GM23338 (cell line): ENCODE measurements around the gene BLACAT1. TPM values are rescaled to one million over a fixed set of nuclear protein-coding genes. Genes with fewer than 3 reads are reported as not detected.
A peak's percentile ranks its signal among the peaks of the same experiment; 100 is the strongest.

Source experiments
- ATAC-seq: fragments of 200-7000 bp; cut with Tn5 transposase; 3 replicates; pipeline ENCODE4 v1.9.1; 2020
- DNase-seq: peaks from one replicate; pipeline ENCODE4 v3.0.0-alpha.2; 2015; ENCODE audit warnings: low spot score
- H2AFZ ChIP-seq: fragments of 200-600 bp; sonication (generic); 2 replicates; pipeline ENCODE4 v1.8.0; 2016; ENCODE audit warnings: antibody characterized with exemption, mild to moderate bottlenecking, moderate library complexity
- H3F3A ChIP-seq: fragments of 200-600 bp; sonication (generic); replicated peaks from 2 replicates; pipeline ENCODE4 v1.8.0; 2017; ENCODE audit warnings: antibody characterized with exemption, mixed run types, low read depth
- H3K27ac ChIP-seq: fragments of 200-600 bp; sonication (generic); 2 replicates; pipeline ENCODE4 v1.6.1; 2016; ENCODE audit warnings: low read depth
- H3K27me3 ChIP-seq: fragments of 200-600 bp; sonication (generic); 2 replicates; pipeline ENCODE4 v1.8.0; 2016; ENCODE audit warnings: mild to moderate bottlenecking, mixed run types, moderate library complexity; ENCODE audit not compliant: insufficient read depth
- H3K36me3 ChIP-seq: fragments of 200-600 bp; sonication (generic); 2 replicates; pipeline ENCODE4 v1.8.0; 2016; ENCODE audit warnings: mild to moderate bottlenecking; ENCODE audit not compliant: insufficient read depth
- H3K4me1 ChIP-seq: fragments of 200-600 bp; sonication (generic); 2 replicates; pipeline ENCODE4 v1.8.0; 2016; ENCODE audit warnings: mild to moderate bottlenecking, moderate library complexity; ENCODE audit not compliant: insufficient read depth
- H3K4me2 ChIP-seq: fragments of 200-600 bp; sonication (generic); 2 replicates; pipeline ENCODE4 v1.7.1; 2017; ENCODE audit warnings: mixed run types
- H3K4me3 ChIP-seq: fragments of 200-600 bp; sonication (generic); 2 replicates; pipeline ENCODE4 v1.6.1; 2016; ENCODE audit warnings: mixed run types
- H3K79me2 ChIP-seq: fragments of 200-600 bp; sonication (generic); replicated peaks from 2 replicates; pipeline ENCODE4 v1.8.0; 2017; ENCODE audit warnings: mild to moderate bottlenecking; ENCODE audit not compliant: insufficient read depth
- H3K9me2 ChIP-seq: fragments of 200-600 bp; sonication (generic); 2 replicates; pipeline ENCODE4 v1.8.0; 2017; ENCODE audit not compliant: insufficient read depth
- H4K20me1 ChIP-seq: fragments of 200-600 bp; sonication (generic); replicated peaks from 2 replicates; pipeline ENCODE4 v1.8.0; 2017; ENCODE audit warnings: mild to moderate bottlenecking; ENCODE audit not compliant: insufficient read depth
- H3K27ac Mint-ChIP-seq: 2 replicates; pipeline ENCODE4 v1.8.0; 2020; ENCODE audit warnings: inconsistent platforms, mild to moderate bottlenecking, moderate library complexity, mixed read lengths
- H3K27me3 Mint-ChIP-seq: 3 replicates; pipeline ENCODE4 v1.8.0; 2022; ENCODE audit warnings: low read depth, mild to moderate bottlenecking, moderate library complexity, mixed read lengths, inconsistent platforms; ENCODE audit not compliant: insufficient read depth, poor library complexity
- H3K36me3 Mint-ChIP-seq: 3 replicates; pipeline ENCODE4 v1.8.0; 2021; ENCODE audit warnings: low read depth, mild to moderate bottlenecking, inconsistent platforms, moderate library complexity, mixed read lengths
- H3K4me1 Mint-ChIP-seq: 3 replicates; pipeline ENCODE4 v1.8.0; 2020; ENCODE audit warnings: mild to moderate bottlenecking, inconsistent platforms, mixed read lengths
- H3K4me3 Mint-ChIP-seq: 3 replicates; pipeline ENCODE4 v1.8.0; 2021; ENCODE audit warnings: moderate library complexity, mild to moderate bottlenecking, inconsistent platforms, mixed read lengths
- H3K9me3 Mint-ChIP-seq: 3 replicates; pipeline ENCODE4 v1.8.0; 2020; ENCODE audit warnings: moderate library complexity, mild to moderate bottlenecking, inconsistent platforms, mixed read lengths
- CREB1 ChIP-seq: fragments of 250-450 bp; sonication (Bioruptor Pico); IDR thresholded peaks from 2 replicates; pipeline ENCODE4 v1.5.0; 2020; ENCODE audit warnings: low read depth, mild to moderate bottlenecking, moderate library complexity
- CTCF ChIP-seq, 2 experiments: fragments of 200-600 bp in 1 of 2; sonication (generic) in 1 of 2; conservative IDR thresholded peaks; 2 replicates each; pipeline versions ENCODE4 v1.5.1 to v1.6.1; 2016 to 2017; ENCODE audit warnings: antibody characterized with exemption in 2 of 2, low read depth in 2 of 2, mild to moderate bottlenecking in 2 of 2, moderate library complexity in 1 of 2
- EZH2phosphoT487 ChIP-seq: fragments of 200-600 bp; sonication (generic); IDR thresholded peaks from one replicate; pipeline ENCODE4 v1.8.1; 2018; ENCODE audit warnings: antibody characterized with exemption; ENCODE audit not compliant: unreplicated experiment
- JUNB ChIP-seq: IDR thresholded peaks from one replicate; pipeline ENCODE4 v1.6.1; 2016; ENCODE audit warnings: antibody characterized with exemption; ENCODE audit not compliant: unreplicated experiment
- NANOG ChIP-seq: IDR thresholded peaks from 2 replicates; pipeline ENCODE4 v1.6.1; 2016; ENCODE audit warnings: antibody characterized with exemption, borderline replicate concordance
- POLR2AphosphoS5 ChIP-seq: IDR thresholded peaks from 2 replicates; pipeline ENCODE4 v1.6.1; 2016; ENCODE audit warnings: antibody characterized with exemption, low read depth
- STAT1 ChIP-seq: IDR thresholded peaks from one replicate; pipeline ENCODE4 v1.6.1; 2016; ENCODE audit warnings: antibody characterized with exemption; ENCODE audit not compliant: unreplicated experiment
- ZNF114 ChIP-seq: fragments of 250-450 bp; sonication (Bioruptor Pico); IDR thresholded peaks from 2 replicates; pipeline ENCODE4 v1.5.0; 2020; ENCODE audit warnings: mild to moderate bottlenecking, moderate library complexity
- ZNF331 ChIP-seq: fragments of 250-450 bp; sonication (Bioruptor Pico); IDR thresholded peaks from 2 replicates; pipeline ENCODE4 v1.5.0; 2020; ENCODE audit warnings: low read depth, mild to moderate bottlenecking, moderate library complexity
- polyA plus RNA-seq: library from polyadenylated mRNA; unstranded; fragments of >200 nt; fragmentation: Nextera tagmentation; extraction: Ambion mirVana; gene quantifications from 2 replicates; pipeline ENCODE4 v1.2.1, GENCODE V29; 2016
- total RNA-seq: library from RNA; depleted of rRNA; stranded (reverse); fragments of >200 nt; shearing (Covaris generic); gene quantifications from 2 replicates; pipeline ENCODE4 v1.2.3, GENCODE V29; 2014
- TF ChIP-seq, protein P1 (sequence below): fragments of 250-450 bp; sonication (Bioruptor Pico); IDR thresholded peaks from 2 replicates; pipeline ENCODE4 v1.5.0; 2020; ENCODE audit warnings: mild to moderate bottlenecking, moderate library complexity

The BLACAT1 gene
- total and polyA plus RNA-seq, 2 experiments from 2014 or later: 1.6 to 6.2 TPM

DNA sequence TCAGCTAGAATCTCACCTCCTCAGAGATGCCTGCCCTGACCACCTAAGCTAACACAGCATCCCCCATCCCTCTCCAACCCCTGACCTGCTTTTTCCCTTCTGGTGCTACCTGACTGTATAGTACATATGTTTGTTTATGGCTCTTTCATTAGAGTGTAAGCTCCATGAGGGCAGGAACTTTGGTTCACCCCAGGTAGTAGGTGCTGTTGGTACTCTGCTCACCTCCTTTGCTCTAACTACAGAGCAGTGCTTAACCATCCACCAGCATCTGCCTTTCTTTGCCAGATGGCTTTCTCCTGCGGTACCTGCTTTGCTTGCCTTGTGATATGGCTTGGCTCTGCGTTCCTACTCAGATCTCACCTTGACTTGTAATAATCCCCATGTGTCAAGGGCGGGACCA lies 18.7 kb upstream of the BLACAT1 start:
- no peaks in the 10 kb centered on the region for H3K27me3 ChIP-seq
- no peaks in the 10 kb centered on the region for H4K20me1 ChIP-seq
- H3K79me2 ChIP-seq: no peaks in the 10 kb centered on the region
- Mint-ChIP-seq H3K4me3 (no peak overlapping the region), H3K36me3 (peaks cover 6% of the 10 kb centered on the region; the same call in 2 of the 3 replicates), H3K27ac (no peak overlapping the region), H3K4me1 (peaks cover 35% of the 10 kb centered on the region), H3K27me3 (peaks cover 14% of the 10 kb centered on the region), H3K9me3 (peaks cover 14% of the 10 kb centered on the region)
- ATAC-seq (no peak), DNase-seq (no peak)
- H2AFZ ChIP-seq: no peak overlapping the region
- no peak overlapping the region for H3K4me3 ChIP-seq
- no peak overlapping the region for H3K4me2 ChIP-seq
- no peaks in the 10 kb centered on the region for H3K36me3 ChIP-seq
- no peak overlapping the region for H3K27ac ChIP-seq
- H3K4me1 ChIP-seq: peaks cover 18% of the 10 kb centered on the region
- H3K9me2 ChIP-seq: no peaks in the 10 kb centered on the region
- H3F3A ChIP-seq: peaks cover 7% of the 10 kb centered on the region; the same call in 1 of the 2 replicates
- TF ChIP-seq CREB1 (CRISPR knock-in tag) (no peak), EZH2phosphoT487 (no peak), STAT1 (no peak), ZNF331 (no peak)

GRCh38 chr1:205473966-205474365 lies 18.1 kb upstream of the BLACAT1 start:
- H3K79me2 ChIP-seq: no peaks in the 10 kb centered on the region
- no peak overlapping the region for H3K4me2 ChIP-seq
- no peak overlapping the region for H3K4me3 ChIP-seq
- no peak for TF ChIP-seq NANOG
- no peaks in the 10 kb centered on the region for H3K36me3 ChIP-seq
- H3K27ac ChIP-seq: no peak overlapping the region
- H3F3A ChIP-seq: peaks cover 7% of the 10 kb centered on the region; the same call in 1 of the 2 replicates
- H3K27me3 ChIP-seq: no peaks in the 10 kb centered on the region
- H4K20me1 ChIP-seq: no peaks in the 10 kb centered on the region
- DNase-seq: no peak
- Mint-ChIP-seq H3K9me3 (peaks cover 14% of the 10 kb centered on the region), H3K4me1 (peaks cover 34% of the 10 kb centered on the region), H3K27ac (no peak overlapping the region), H3K4me3 (no peak overlapping the region), H3K36me3 (peaks cover 6% of the 10 kb centered on the region; the same call in 2 of the 3 replicates), H3K27me3 (peaks cover 14% of the 10 kb centered on the region)
- no peak for ATAC-seq
- no peak overlapping the region for H2AFZ ChIP-seq
- H3K4me1 ChIP-seq: peaks cover 20% of the 10 kb centered on the region
- no peaks in the 10 kb centered on the region for H3K9me2 ChIP-seq

GRCh38 chr1:205473475-205473874 lies 17.6 kb upstream of the BLACAT1 start:
- peaks cover 14% of the 10 kb centered on the region for H3K27me3 Mint-ChIP-seq
- H3K4me3 ChIP-seq: no peak overlapping the region
- no peak overlapping the region for H3K4me3 Mint-ChIP-seq
- no peak overlapping the region for H3K27ac ChIP-seq
- no peak for ATAC-seq
- DNase-seq: no peak
- H3K79me2 ChIP-seq: no peaks in the 10 kb centered on the region
- H3K4me2 ChIP-seq: peak overlapping the region; percentile 38; the same call in 1 of the 2 replicates
- H3K9me3 Mint-ChIP-seq: peaks cover 14% of the 10 kb centered on the region
- peaks cover 6% of the 10 kb centered on the region; the same call in 2 of the 3 replicates for H3K36me3 Mint-ChIP-seq
- H2AFZ ChIP-seq: peak overlapping the region; percentile 28; the same call in 1 of the 2 replicates
- peaks cover 7% of the 10 kb centered on the region; the same call in 1 of the 2 replicates for H3F3A ChIP-seq
- no peaks in the 10 kb centered on the region for H3K36me3 ChIP-seq
- no peaks in the 10 kb centered on the region for H3K27me3 ChIP-seq
- H3K4me1 Mint-ChIP-seq: peaks cover 34% of the 10 kb centered on the region
- H3K4me1 ChIP-seq: peaks cover 20% of the 10 kb centered on the region
- no peaks in the 10 kb centered on the region for H4K20me1 ChIP-seq
- H3K9me2 ChIP-seq: no peaks in the 10 kb centered on the region
- H3K27ac Mint-ChIP-seq: no peak overlapping the region
- no peak for TF ChIP-seq STAT1
- no peak for TF ChIP-seq CREB1 (CRISPR knock-in tag)
- no peak for TF ChIP-seq ZNF114
- TF ChIP-seq NANOG: no peak
- no peak for TF ChIP-seq CTCF (conservative IDR thresholded peaks at IDR 0.05; ENCODE audit: low read depth in 2 of 2)
- TF ChIP-seq, protein P1, sequence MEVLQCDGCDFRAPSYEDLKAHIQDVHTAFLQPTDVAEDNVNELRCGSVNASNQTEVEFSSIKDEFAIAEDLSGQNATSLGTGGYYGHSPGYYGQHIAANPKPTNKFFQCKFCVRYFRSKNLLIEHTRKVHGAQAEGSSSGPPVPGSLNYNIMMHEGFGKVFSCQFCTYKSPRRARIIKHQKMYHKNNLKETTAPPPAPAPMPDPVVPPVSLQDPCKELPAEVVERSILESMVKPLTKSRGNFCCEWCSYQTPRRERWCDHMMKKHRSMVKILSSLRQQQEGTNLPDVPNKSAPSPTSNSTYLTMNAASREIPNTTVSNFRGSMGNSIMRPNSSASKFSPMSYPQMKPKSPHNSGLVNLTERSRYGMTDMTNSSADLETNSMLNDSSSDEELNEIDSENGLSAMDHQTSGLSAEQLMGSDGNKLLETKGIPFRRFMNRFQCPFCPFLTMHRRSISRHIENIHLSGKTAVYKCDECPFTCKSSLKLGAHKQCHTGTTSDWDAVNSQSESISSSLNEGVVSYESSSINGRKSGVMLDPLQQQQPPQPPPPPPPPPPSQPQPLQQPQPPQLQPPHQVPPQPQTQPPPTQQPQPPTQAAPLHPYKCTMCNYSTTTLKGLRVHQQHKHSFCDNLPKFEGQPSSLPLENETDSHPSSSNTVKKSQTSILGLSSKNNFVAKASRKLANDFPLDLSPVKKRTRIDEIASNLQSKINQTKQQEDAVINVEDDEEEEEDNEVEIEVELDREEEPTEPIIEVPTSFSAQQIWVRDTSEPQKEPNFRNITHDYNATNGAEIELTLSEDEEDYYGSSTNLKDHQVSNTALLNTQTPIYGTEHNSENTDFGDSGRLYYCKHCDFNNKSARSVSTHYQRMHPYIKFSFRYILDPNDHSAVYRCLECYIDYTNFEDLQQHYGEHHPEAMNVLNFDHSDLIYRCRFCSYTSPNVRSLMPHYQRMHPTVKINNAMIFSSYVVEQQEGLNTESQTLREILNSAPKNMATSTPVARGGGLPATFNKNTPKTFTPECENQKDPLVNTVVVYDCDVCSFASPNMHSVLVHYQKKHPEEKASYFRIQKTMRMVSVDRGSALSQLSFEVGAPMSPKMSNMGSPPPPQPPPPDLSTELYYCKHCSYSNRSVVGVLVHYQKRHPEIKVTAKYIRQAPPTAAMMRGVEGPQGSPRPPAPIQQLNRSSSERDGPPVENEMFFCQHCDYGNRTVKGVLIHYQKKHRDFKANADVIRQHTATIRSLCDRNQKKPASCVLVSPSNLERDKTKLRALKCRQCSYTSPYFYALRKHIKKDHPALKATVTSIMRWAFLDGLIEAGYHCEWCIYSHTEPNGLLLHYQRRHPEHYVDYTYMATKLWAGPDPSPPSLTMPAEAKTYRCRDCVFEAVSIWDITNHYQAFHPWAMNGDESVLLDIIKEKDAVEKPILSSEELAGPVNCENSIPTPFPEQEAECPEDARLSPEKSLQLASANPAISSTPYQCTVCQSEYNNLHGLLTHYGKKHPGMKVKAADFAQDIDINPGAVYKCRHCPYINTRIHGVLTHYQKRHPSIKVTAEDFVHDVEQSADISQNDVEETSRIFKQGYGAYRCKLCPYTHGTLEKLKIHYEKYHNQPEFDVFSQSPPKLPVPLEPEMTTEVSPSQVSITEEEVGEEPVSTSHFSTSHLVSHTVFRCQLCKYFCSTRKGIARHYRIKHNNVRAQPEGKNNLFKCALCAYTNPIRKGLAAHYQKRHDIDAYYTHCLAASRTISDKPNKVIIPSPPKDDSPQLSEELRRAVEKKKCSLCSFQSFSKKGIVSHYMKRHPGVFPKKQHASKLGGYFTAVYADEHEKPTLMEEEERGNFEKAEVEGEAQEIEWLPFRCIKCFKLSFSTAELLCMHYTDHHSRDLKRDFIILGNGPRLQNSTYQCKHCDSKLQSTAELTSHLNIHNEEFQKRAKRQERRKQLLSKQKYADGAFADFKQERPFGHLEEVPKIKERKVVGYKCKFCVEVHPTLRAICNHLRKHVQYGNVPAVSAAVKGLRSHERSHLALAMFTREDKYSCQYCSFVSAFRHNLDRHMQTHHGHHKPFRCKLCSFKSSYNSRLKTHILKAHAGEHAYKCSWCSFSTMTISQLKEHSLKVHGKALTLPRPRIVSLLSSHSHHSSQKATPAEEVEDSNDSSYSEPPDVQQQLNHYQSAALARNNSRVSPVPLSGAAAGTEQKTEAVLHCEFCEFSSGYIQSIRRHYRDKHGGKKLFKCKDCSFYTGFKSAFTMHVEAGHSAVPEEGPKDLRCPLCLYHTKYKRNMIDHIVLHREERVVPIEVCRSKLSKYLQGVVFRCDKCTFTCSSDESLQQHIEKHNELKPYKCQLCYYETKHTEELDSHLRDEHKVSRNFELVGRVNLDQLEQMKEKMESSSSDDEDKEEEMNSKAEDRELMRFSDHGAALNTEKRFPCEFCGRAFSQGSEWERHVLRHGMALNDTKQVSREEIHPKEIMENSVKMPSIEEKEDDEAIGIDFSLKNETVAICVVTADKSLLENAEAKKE: no peak
- no peak for TF ChIP-seq POLR2AphosphoS5
- TF ChIP-seq JUNB: no peak
